Measurements from ENCODE around the gene ABRAXAS1. TPM values are rescaled to one million over a fixed set of nuclear protein-coding genes. Genes with fewer than 3 reads are reported as not detected.

Gene ABRAXAS1
- total RNA-seq, 2 donors from 2014 or later: 11.6 to 13.1 TPM

DNA sequence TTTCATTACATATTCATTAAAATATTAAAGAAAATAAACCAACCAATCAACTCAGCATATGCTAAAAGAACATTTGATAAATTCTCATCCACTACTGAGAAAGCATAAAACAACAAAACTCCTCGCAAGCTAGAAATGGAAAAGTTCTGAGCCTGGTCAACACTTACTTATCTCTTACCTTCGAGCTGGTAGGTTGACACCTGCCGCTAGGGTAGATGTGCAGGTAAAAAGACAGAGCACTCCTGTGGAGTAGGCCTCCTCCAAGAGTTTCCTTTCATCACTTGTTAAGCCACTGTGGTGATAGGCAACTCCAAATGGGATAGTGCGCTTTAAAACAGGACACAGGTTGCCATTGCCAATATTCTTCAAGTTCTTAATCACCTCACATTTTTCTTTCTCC, 48.2 kb downstream of the ABRAXAS1 start:
- no peak for TF ChIP-seq POLR2AphosphoS5 (IDR thresholded peaks at IDR 0.05)
- 94% methylated on average over 4 of the region's 4 CpGs for WGBS
- Histone ChIP-seq H3K4me1 (replicated peaks) (no peaks in the 10 kb centered on the region), H3K36me3 (no peaks in the 10 kb centered on the region), H3K9me3 (no peaks in the 10 kb centered on the region), H3K4me3 (no peak overlapping the region), H3K27me3 (replicated peaks; ENCODE audit: insufficient read depth) (no peaks in the 10 kb centered on the region), H3K27ac (no peak overlapping the region)
- no peak for DNase-seq (ENCODE audit: low spot score)
- intact Hi-C loops (cut with DNase I): no loop called here

DNA sequence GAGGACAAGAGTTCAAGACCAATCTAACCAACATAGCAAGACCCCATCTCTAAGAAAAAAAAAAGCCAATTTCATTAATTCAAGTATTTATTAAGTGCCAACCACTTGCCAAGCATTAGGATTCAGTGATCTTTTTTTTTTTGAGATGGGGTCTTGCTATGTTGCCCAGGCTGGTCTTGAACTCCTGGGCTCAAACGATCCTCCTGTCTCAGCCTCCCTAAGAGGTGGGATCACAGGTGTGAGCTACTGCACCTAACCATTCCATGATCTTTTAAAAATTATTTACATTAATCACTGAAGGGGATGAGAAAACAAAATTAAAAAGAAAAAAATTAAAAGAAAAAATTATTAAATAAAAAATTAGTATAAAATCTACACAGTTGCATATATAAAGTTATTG, 53.7 kb downstream of the ABRAXAS1 start:
- TF ChIP-seq, protein P1, sequence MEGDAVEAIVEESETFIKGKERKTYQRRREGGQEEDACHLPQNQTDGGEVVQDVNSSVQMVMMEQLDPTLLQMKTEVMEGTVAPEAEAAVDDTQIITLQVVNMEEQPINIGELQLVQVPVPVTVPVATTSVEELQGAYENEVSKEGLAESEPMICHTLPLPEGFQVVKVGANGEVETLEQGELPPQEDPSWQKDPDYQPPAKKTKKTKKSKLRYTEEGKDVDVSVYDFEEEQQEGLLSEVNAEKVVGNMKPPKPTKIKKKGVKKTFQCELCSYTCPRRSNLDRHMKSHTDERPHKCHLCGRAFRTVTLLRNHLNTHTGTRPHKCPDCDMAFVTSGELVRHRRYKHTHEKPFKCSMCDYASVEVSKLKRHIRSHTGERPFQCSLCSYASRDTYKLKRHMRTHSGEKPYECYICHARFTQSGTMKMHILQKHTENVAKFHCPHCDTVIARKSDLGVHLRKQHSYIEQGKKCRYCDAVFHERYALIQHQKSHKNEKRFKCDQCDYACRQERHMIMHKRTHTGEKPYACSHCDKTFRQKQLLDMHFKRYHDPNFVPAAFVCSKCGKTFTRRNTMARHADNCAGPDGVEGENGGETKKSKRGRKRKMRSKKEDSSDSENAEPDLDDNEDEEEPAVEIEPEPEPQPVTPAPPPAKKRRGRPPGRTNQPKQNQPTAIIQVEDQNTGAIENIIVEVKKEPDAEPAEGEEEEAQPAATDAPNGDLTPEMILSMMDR (IDR thresholded peaks at IDR 0.05): no peak
- TF ChIP-seq POLR2A (IDR thresholded peaks at IDR 0.05) (no peak), POLR2AphosphoS5 (IDR thresholded peaks at IDR 0.05) (no peak)
- Histone ChIP-seq H3K4me3 (no peak overlapping the region), H3K27me3 (replicated peaks; ENCODE audit: insufficient read depth) (no peaks in the 10 kb centered on the region), H3K9me3 (no peaks in the 10 kb centered on the region), H3K27ac (no peak overlapping the region), H3K36me3 (no peaks in the 10 kb centered on the region), H3K4me1 (replicated peaks) (no peaks in the 10 kb centered on the region)
- intact Hi-C loops (cut with DNase I): no loop called here
- 93% methylated on average over 1 of the region's 1 CpG for WGBS
- no peak for DNase-seq (ENCODE audit: low spot score)

DNA sequence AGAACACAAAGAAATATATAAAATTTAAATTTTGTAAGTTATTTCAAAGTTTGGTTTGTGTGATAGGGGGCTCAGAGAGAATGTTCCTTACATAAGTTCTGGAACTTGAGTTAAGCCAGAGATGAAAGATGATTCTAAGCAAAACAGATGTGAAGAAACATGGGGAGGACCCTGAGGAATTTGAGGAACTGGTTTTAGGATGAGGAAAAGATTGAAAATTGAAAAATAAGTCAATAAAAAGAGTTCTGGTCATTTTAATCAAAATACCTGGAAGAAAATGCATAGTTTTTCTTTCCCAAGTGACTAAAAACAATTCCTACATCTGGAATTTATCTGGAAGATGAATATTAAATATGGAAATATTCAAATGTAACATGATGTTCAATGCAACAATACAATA, 66.7 kb downstream of the ABRAXAS1 start:
- Histone ChIP-seq H3K9me3 (no peaks in the 10 kb centered on the region), H3K36me3 (peaks cover 0 to 5% of the 10 kb centered on the region in 2 donors), H3K4me3 (no peak overlapping the region), H3K4me1 (replicated peaks) (no peaks in the 10 kb centered on the region), H3K27ac (no peak overlapping the region), H3K27me3 (replicated peaks; ENCODE audit: insufficient read depth) (no peaks in the 10 kb centered on the region)
- DNase-seq (ENCODE audit: low spot score): no peak
- intact Hi-C loops (cut with DNase I): no loop called here
- TF ChIP-seq POLR2AphosphoS5 (IDR thresholded peaks at IDR 0.05) (no peak), POLR2A (IDR thresholded peaks at IDR 0.05) (no peak)
- TF ChIP-seq, protein P1 (IDR thresholded peaks at IDR 0.05): no peak

DNA sequence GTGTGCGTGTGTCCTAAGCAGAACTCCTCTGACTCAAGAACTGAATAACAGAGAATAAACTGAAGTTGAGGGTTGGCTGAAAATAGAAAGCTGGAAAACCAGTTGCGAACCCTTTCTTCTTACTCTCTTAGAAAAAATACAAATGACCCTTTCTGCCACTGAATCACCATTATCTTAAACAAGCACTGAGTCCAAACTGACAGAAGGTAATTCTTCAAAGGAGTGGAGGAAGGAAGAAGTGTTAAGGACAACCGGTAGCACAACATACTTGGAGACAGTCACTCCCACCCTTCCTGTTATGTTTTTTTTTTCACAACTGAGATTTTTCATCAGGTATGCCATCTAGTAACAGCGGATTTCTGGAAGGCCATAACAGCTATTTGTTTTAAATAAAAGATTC, 67.3 kb downstream of the ABRAXAS1 start:
- TF ChIP-seq POLR2A (IDR thresholded peaks at IDR 0.05): no peak
- no peak for TF ChIP-seq POLR2AphosphoS5 (IDR thresholded peaks at IDR 0.05)
- TF ChIP-seq, protein P1 (IDR thresholded peaks at IDR 0.05): no peak
- 70% methylated on average over 4 of the region's 4 CpGs for WGBS
- Histone ChIP-seq H3K4me3 (no peak overlapping the region), H3K36me3 (peaks cover 0 to 5% of the 10 kb centered on the region in 2 donors), H3K27ac (no peak overlapping the region), H3K9me3 (no peaks in the 10 kb centered on the region), H3K4me1 (replicated peaks) (no peaks in the 10 kb centered on the region), H3K27me3 (replicated peaks; ENCODE audit: insufficient read depth) (no peaks in the 10 kb centered on the region)
- DNase-seq (ENCODE audit: low spot score): no peak
- intact Hi-C loops (cut with DNase I): no loop called here

DNA sequence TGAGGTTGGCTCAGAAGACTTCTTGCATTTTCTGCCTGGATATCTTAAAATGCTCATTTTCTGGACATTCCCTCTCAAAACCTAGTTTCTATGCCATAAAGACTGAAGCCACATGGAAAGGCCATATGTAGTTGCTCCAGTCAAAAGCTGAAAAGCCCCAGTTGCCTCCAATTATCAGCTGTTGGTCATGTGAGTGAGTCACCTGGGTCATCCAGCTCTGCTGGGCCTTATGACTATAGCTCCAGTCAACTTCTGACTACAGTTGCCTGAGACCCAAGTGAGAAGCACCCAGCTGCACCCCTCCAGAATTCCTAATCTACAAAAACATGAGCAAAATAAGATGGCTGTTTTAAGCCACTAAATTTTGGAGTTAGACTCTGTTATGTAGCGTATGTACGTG, 71.2 kb downstream of the ABRAXAS1 start:
- Histone ChIP-seq H3K9me3 (no peaks in the 10 kb centered on the region), H3K4me3 (no peak overlapping the region), H3K4me1 (replicated peaks) (no peaks in the 10 kb centered on the region), H3K27me3 (replicated peaks; ENCODE audit: insufficient read depth) (no peaks in the 10 kb centered on the region), H3K27ac (no peak overlapping the region), H3K36me3 (no peaks in the 10 kb centered on the region)
- intact Hi-C loops (cut with DNase I): no loop called here
- no peak for DNase-seq (ENCODE audit: low spot score)
- TF ChIP-seq, protein P1 (IDR thresholded peaks at IDR 0.05): no peak
- TF ChIP-seq POLR2A (IDR thresholded peaks at IDR 0.05) (no peak), POLR2AphosphoS5 (IDR thresholded peaks at IDR 0.05) (no peak)
- WGBS: 100% methylated on average over 2 of the region's 2 CpGs

Other genes starting within 250 kb of the ABRAXAS1 start
- 10 to 100 TPM; 12.8 to 13.1 TPM for gene COQ2, start 200.3 kb downstream of the ABRAXAS1 start, total RNA-seq
- 1 to 10 TPM in 1 of 2 donors, under 1 TPM in 1; 0.82 to 1.5 TPM for gene HPSE, start 150.3 kb downstream of the ABRAXAS1 start, total RNA-seq
- gene HELQ, start 29.3 kb downstream of the ABRAXAS1 start, total RNA-seq: 10 to 100 TPM; 15.5 to 20.9 TPM
- 10 to 100 TPM; 12.2 to 30.8 TPM for gene MRPS18C, start 29.0 kb downstream of the ABRAXAS1 start, total RNA-seq
- gene GPAT3, start 51.0 kb upstream of the ABRAXAS1 start, total RNA-seq: 1 to 10 TPM; 1.2 to 3.7 TPM